IPS-18c (cell line): ENCODE results near the gene MOB1B.
"Not testable (repeated sequence)": the region's sequence is repeated elsewhere in the genome, so short reads cannot be mapped to it uniquely, and the experiment has no call there.

Source experiments
- H3K4me3 ChIP-seq: 2 replicates; pipeline ENCODE4 v1.7.0; 2013; ENCODE audit warnings: low read depth, mild to moderate bottlenecking, low read length, moderate library complexity; ENCODE audit not compliant: insufficient read depth
- H3K9me3 ChIP-seq: one replicate; pipeline ENCODE4 v1.6.1; 2013; ENCODE audit warnings: mild to moderate bottlenecking, low read length, moderate library complexity; ENCODE audit not compliant: control insufficient read depth, insufficient read depth

MOB1B gene

GRCh38 chr4:70993181-70994068 is 91.3 kb downstream of the MOB1B start, which contains the start of gene DCK:
TSS of gene DCK (plus strand) at chr4:70993649. CDS start at chr4:70993836, 187 bp downstream.
- Histone ChIP-seq H3K9me3 (peaks cover 2% of the 10 kb centered on the region), H3K4me3 (peak within 1 kb of the TSS; percentile 82)

- Histone ChIP-seq H3K4me3 (peak overlapping the region; percentile 82), H3K9me3 (peaks cover 2% of the 10 kb centered on the region)
Measured at GRCh38 chr4:70994069-70994366, 91.8 kb downstream of the MOB1B start.

- Histone ChIP-seq H3K4me3 (peak overlapping the region; percentile 82), H3K9me3 (peaks cover 2% of the 10 kb centered on the region)
Measured at GRCh38 chr4:70994387-70995099, 92.4 kb downstream of the MOB1B start.

- peaks cover 2% of the 10 kb centered on the region for H3K9me3 ChIP-seq
- H3K4me3 ChIP-seq: no peak overlapping the region
Measured at GRCh38 chr4:70996018-70996360, 93.8 kb downstream of the MOB1B start.

- Histone ChIP-seq H3K9me3 (peaks cover 2% of the 10 kb centered on the region), H3K4me3 (no peak overlapping the region)
Measured at GRCh38 chr4:70997036-70997435, 94.9 kb downstream of the MOB1B start.

GRCh38 chr4:70997546-70997945 is 95.4 kb downstream of the MOB1B start:
- H3K9me3 ChIP-seq: peaks cover 2% of the 10 kb centered on the region
- no peak overlapping the region for H3K4me3 ChIP-seq

GRCh38 chr4:70999639-71000038 is 97.5 kb downstream of the MOB1B start:
- H3K4me3 ChIP-seq, H3K9me3 ChIP-seq: not testable (repeated sequence)

- H3K9me3 ChIP-seq, H3K4me3 ChIP-seq: not testable (repeated sequence)
Measured at GRCh38 chr4:71001363-71001762, 99.2 kb downstream of the MOB1B start.

GRCh38 chr4:71004281-71004851 is 102.2 kb downstream of the MOB1B start:
- H3K9me3 ChIP-seq: no peaks in the 10 kb centered on the region
- no peak overlapping the region for H3K4me3 ChIP-seq

- not testable (repeated sequence) for H3K9me3 ChIP-seq, H3K4me3 ChIP-seq
Measured at GRCh38 chr4:71005025-71005424, 102.9 kb downstream of the MOB1B start.

GRCh38 chr4:71006203-71006907 is 104.2 kb downstream of the MOB1B start:
- Histone ChIP-seq H3K9me3 (no peaks in the 10 kb centered on the region), H3K4me3 (no peak overlapping the region)

- Histone ChIP-seq H3K4me3 (no peak overlapping the region), H3K9me3 (no peaks in the 10 kb centered on the region)
Measured at GRCh38 chr4:71008196-71008595, 106.0 kb downstream of the MOB1B start.

- H3K9me3 ChIP-seq: no peaks in the 10 kb centered on the region
- H3K4me3 ChIP-seq: no peak overlapping the region
Measured at GRCh38 chr4:71009086-71009485, 106.9 kb downstream of the MOB1B start.

GRCh38 chr4:71009890-71010588 is 107.9 kb downstream of the MOB1B start:
- H3K4me3 ChIP-seq: no peak overlapping the region
- no peaks in the 10 kb centered on the region for H3K9me3 ChIP-seq

- no peaks in the 10 kb centered on the region for H3K9me3 ChIP-seq
Measured at GRCh38 chr4:71011451-71011850, 109.3 kb downstream of the MOB1B start.

GRCh38 chr4:71017391-71017790 is 115.2 kb downstream of the MOB1B start:
- not testable (repeated sequence) for H3K4me3 ChIP-seq, H3K9me3 ChIP-seq

More at GRCh38 chr4:71011451-71011850, 109.3 kb downstream of the MOB1B start:
- no peak overlapping the region for H3K4me3 ChIP-seq

- Histone ChIP-seq H3K4me3 (no peak overlapping the region), H3K9me3 (no peaks in the 10 kb centered on the region)
Measured at GRCh38 chr4:71020611-71021010, 118.4 kb downstream of the MOB1B start.
